Adrenal gland (tissue), 12 donors: ENCODE measurements around the gene IGDCC3. TPM values are rescaled to one million over a fixed set of nuclear protein-coding genes. Genes with fewer than 3 reads are reported as not detected.

Experiments used
- DNase-seq, 7 donors: peaks; one replicate each; pipeline ENCODE4 v3.0.0-alpha.2; 2019 to 2020
- H3K27ac ChIP-seq, 5 donors: fragments of 200-600 bp; sonication (generic) in 4 of 5; 1 replicate in 3 of 5; 2 replicates in 2 of 5; pipeline versions ENCODE4 v1.5.1 to v1.8.0; 2016 to 2020; ENCODE audit warnings: mild to moderate bottlenecking in 1 of 5
- H3K27me3 ChIP-seq: fragments of 200-600 bp; 2 replicates; pipeline ENCODE4 v1.8.0; 2021
- H3K36me3 ChIP-seq, 2 donors: fragments of 200-600 bp; replicated peaks in 1 of 2; 1 replicate in 1 of 2; 2 replicates in 1 of 2; pipeline versions ENCODE4 v1.5.1 to v1.8.0; 2018 to 2022
- H3K4me1 ChIP-seq, 2 donors: fragments of 200-600 bp; replicated peaks in 1 of 2; 1 replicate in 1 of 2; 2 replicates in 1 of 2; pipeline versions ENCODE4 v1.5.1 to v1.8.0; 2018 to 2021
- H3K4me3 ChIP-seq, 4 donors: fragments of 200-600 bp; sonication (generic) in 3 of 4; one replicate each; pipeline ENCODE4 v1.5.1; 2016 to 2018
- H3K9me3 ChIP-seq, 3 donors: fragments of 200-600 bp; sonication (generic) in 1 of 3; replicated peaks in 1 of 3; 1 replicate in 2 of 3; 2 replicates in 1 of 3; pipeline versions ENCODE4 v1.5.1 to v1.8.0; 2016 to 2021
- POLR2A ChIP-seq, 2 donors: fragments of 450-650 bp; IDR thresholded peaks; one replicate each; pipeline ENCODE4 v1.6.1; 2017; ENCODE audit warnings: antibody characterized with exemption in 2 of 2, mild to moderate bottlenecking in 2 of 2, moderate library complexity in 1 of 2
- WGBS, 4 donors: extraction: QIAGEN DNeasy Blood & Tissue Kit in 2 of 4; methylation state at CpG; one replicate each; pipeline versions ENCODE4 v1.1.5 to v1.1.7; 2013 to 2017; 5-methylcytosine and 5-hydroxymethylcytosine counted together
- intact Hi-C, 2 donors: fragments of 100-400 bp; cut with DNase I; formaldehyde crosslinking; loops; one replicate each; pipeline versions ENCODE4 v1.14.1 to v1.15.0; 2022 to 2023
- polyA plus RNA-seq, 3 donors: library from polyadenylated mRNA; stranded (reverse); fragments of 200-250 nt in 2 of 3; fragments of 350-450 nt in 1 of 3; fragmentation: Illumina TruSeq in 1 of 3; extraction: RNeasy Lipid Tissue Mini Kit (QIAGEN cat#74804) in 1 of 3; gene quantifications; one replicate each; pipeline ENCODE4 v1.2.3, GENCODE V29; 2013 to 2014
- total RNA-seq, 9 donors: library from RNA; depleted of rRNA in 4 of 9; stranded (reverse); fragments of >200 nt in 4 of 9; fragments of 120-200 nt in 1 of 9; fragmentation: NEBNext Ultra II Directional in 1 of 9; extraction: Animal tissue kit (Norgen Biotek cat#: 25700) in 1 of 9; gene quantifications; one replicate each; pipeline versions ENCODE4 v1.1.0 to v1.2.4, GENCODE V29; 2013 to 2023
- TF ChIP-seq, protein P1 (sequence below), 6 experiments: fragments of 450-650 bp in 4 of 6; fragments of 200-600 bp in 2 of 6; sonication (generic) in 1 of 6; IDR thresholded peaks; 1 replicate in 5 of 6; 2 replicates in 1 of 6; pipeline versions ENCODE4 v1.5.1 to v1.8.0; 2016 to 2021; ENCODE audit warnings: antibody characterized with exemption in 6 of 6, mild to moderate bottlenecking in 2 of 6, moderate library complexity in 1 of 6
- donor health status: healthy with polysubstance abuse.
- donor health status: Bipolar disorder and iron deficiency.
- donor health status: DM: yes; HTN: yes; CAD: no.
- donor health status: DM: no; HTN: no; CAD: no.
- donor health status: DM: no; HTN: no; CAD: no.
- donor health status: DM: yes; HTN: yes; CAD: no.

Gene IGDCC3
- total and polyA plus RNA-seq, 12 donors = 0.13 to 0.39 (median 0.29) TPM; not detected in 7

- Histone ChIP-seq H3K4me3 (no peak overlapping the region), H3K4me1 (no peaks in the 10 kb centered on the region), H3K27ac (no peak overlapping the region), H3K9me3 (no peaks in the 10 kb centered on the region), H3K27me3 (no peaks in the 10 kb centered on the region), H3K36me3 (no peaks in the 10 kb centered on the region)
- intact Hi-C loops = no loop called here
- TF ChIP-seq POLR2A (IDR thresholded peaks at IDR 0.05) = no peak
- TF ChIP-seq, protein P1, sequence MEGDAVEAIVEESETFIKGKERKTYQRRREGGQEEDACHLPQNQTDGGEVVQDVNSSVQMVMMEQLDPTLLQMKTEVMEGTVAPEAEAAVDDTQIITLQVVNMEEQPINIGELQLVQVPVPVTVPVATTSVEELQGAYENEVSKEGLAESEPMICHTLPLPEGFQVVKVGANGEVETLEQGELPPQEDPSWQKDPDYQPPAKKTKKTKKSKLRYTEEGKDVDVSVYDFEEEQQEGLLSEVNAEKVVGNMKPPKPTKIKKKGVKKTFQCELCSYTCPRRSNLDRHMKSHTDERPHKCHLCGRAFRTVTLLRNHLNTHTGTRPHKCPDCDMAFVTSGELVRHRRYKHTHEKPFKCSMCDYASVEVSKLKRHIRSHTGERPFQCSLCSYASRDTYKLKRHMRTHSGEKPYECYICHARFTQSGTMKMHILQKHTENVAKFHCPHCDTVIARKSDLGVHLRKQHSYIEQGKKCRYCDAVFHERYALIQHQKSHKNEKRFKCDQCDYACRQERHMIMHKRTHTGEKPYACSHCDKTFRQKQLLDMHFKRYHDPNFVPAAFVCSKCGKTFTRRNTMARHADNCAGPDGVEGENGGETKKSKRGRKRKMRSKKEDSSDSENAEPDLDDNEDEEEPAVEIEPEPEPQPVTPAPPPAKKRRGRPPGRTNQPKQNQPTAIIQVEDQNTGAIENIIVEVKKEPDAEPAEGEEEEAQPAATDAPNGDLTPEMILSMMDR (IDR thresholded peaks at IDR 0.05) = no peak
- WGBS, 4 donors = 92 to 100% (median 99%) methylated on average over 3 of the region's 3 CpGs
- no peak for DNase-seq
Measured at GRCh38 chr15:65369651-65370050, 8.2 kb downstream of the IGDCC3 start.

GRCh38 chr15:65369212-65369547 is 8.6 kb downstream of the IGDCC3 start:
- Histone ChIP-seq H3K36me3 (no peaks in the 10 kb centered on the region), H3K4me3 (no peak overlapping the region), H3K27me3 (no peaks in the 10 kb centered on the region), H3K4me1 (no peaks in the 10 kb centered on the region), H3K27ac (no peak overlapping the region), H3K9me3 (no peaks in the 10 kb centered on the region)
- intact Hi-C loops = no loop called here
- 83 to 96% (median 88%) methylated on average over 2 to 3 of the region's 3 CpGs for WGBS, 4 donors
- DNase-seq = no peak
- TF ChIP-seq, protein P1 (IDR thresholded peaks at IDR 0.05) = no peak

GRCh38 chr15:65368302-65369211 is 9.2 kb downstream of the IGDCC3 start:
- Histone ChIP-seq H3K4me1 (no peaks in the 10 kb centered on the region), H3K36me3 (no peaks in the 10 kb centered on the region), H3K27ac (no peak overlapping the region), H3K27me3 (no peaks in the 10 kb centered on the region), H3K4me3 (no peak overlapping the region), H3K9me3 (no peaks in the 10 kb centered on the region)
- TF ChIP-seq, protein P1 (IDR thresholded peaks at IDR 0.05) = no peak
- no peak for TF ChIP-seq POLR2A (IDR thresholded peaks at IDR 0.05)
- 65 to 84% (median 79%) methylated on average over 11 to 12 of the region's 12 CpGs for WGBS, 4 donors
- no peak for DNase-seq
- intact Hi-C loops = no loop called here

- no peak for DNase-seq
- H3K27ac ChIP-seq = no peak overlapping the region
- TF ChIP-seq, protein P1 (IDR thresholded peaks at IDR 0.05) = no peak
- TF ChIP-seq POLR2A (IDR thresholded peaks at IDR 0.05) = no peak
- H3K27me3 ChIP-seq = no peaks in the 10 kb centered on the region
- no peak overlapping the region for H3K4me3 ChIP-seq
- intact Hi-C loops = no loop called here
- WGBS, 4 donors = 77 to 84% (median 83%) methylated on average over 5 to 7 of the region's 7 CpGs
- H3K36me3 ChIP-seq = no peaks in the 10 kb centered on the region
- no peaks in the 10 kb centered on the region for H3K4me1 ChIP-seq
- no peaks in the 10 kb centered on the region for H3K9me3 ChIP-seq
Measured at GRCh38 chr15:65366122-65366892, 11.5 kb downstream of the IGDCC3 start.
